OCI-LY3 (cell line): ENCODE measurements around the gene BANF2.

Experiments used
- CTCF ChIP-seq: fragments of 200-600, 300-600 bp; sonication (generic); IDR thresholded peaks from 2 replicates; pipeline ENCODE4 v1.5.1; 2014; ENCODE audit warnings: antibody characterized with exemption, low read length, low read depth
- EZH2phosphoT487 ChIP-seq: fragments of 200-600 bp; shearing (Covaris generic); IDR thresholded peaks from 2 replicates; pipeline ENCODE4 v1.6.1; 2018; ENCODE audit warnings: antibody characterized with exemption, mixed run types, low read depth

GRCh38 chr20:17728074-17728473, 28.3 kb downstream of the BANF2 start:
- TF ChIP-seq CTCF (no peak), EZH2phosphoT487 (no peak)
